Measurements from ENCODE around the gene PGP.

The PGP gene

DNA sequence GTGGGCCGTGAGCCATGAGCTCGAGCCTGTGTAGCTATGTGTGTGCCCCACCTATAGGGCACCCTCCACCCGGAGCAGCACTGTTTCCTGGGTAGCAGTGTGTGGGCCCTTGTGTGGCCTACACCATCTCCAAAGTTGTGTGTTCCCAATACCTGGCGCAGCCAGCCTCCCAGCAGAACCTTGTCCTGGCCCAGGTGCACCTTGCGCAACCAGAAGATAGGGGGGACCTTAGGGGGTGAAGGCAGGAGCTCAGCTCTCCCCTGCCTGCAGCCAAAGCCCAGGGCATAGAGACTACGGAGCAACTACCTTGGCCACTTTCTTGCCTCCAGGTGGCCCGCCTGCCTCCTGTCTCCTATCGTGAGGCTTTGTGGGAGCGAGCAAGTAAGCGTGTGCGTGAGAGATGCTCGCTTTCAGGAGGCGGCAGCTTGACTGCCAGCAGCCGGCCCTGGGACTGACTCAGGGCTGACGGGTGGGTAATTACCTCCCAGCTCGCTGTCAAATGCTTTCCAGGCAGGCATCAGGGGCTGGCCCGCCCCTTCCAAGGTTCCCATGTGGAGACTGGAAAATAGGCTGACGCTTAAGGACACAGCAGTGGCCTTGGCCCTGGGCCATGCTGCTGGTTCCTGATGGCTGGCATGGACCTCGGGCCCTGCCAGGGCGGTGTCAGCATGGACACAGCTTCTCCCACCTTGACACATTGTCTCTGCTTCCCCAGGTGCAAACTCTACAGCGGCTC is 40.1 kb downstream of the PGP start:
- TF ChIP-seq, protein P1, sequence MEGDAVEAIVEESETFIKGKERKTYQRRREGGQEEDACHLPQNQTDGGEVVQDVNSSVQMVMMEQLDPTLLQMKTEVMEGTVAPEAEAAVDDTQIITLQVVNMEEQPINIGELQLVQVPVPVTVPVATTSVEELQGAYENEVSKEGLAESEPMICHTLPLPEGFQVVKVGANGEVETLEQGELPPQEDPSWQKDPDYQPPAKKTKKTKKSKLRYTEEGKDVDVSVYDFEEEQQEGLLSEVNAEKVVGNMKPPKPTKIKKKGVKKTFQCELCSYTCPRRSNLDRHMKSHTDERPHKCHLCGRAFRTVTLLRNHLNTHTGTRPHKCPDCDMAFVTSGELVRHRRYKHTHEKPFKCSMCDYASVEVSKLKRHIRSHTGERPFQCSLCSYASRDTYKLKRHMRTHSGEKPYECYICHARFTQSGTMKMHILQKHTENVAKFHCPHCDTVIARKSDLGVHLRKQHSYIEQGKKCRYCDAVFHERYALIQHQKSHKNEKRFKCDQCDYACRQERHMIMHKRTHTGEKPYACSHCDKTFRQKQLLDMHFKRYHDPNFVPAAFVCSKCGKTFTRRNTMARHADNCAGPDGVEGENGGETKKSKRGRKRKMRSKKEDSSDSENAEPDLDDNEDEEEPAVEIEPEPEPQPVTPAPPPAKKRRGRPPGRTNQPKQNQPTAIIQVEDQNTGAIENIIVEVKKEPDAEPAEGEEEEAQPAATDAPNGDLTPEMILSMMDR (IDR thresholded peaks at IDR 0.05; ENCODE audit: insufficient read depth, low read depth, low read length, missing control alignments), result no peak
- no peak overlapping the region for H3K4me3 ChIP-seq (ENCODE audit: low read length)
- DNase-seq (ENCODE audit: low read depth), result no peak

DNA sequence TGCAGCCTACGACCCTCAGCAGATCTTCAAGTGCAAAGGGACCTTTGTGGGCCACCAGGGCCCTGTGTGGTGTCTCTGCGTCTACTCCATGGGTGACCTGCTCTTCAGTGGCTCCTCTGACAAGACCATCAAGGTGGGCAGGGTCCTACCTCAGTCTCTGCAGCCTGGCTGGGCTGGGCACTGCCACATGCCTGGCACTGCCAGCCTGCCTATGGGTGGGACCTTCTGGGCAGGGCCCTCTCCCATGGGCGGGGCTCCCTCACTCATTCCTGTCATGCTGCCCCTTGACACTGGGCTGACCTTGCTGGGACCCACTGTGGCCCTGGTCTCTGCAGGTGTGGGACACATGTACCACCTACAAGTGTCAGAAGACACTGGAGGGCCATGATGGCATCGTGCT is 40.7 kb downstream of the PGP start:
- no peak for DNase-seq (ENCODE audit: low read depth)
- TF ChIP-seq, protein P1 (IDR thresholded peaks at IDR 0.05; ENCODE audit: insufficient read depth, low read depth, low read length, missing control alignments), result no peak
- H3K4me3 ChIP-seq (ENCODE audit: low read length), result no peak overlapping the region

DNA sequence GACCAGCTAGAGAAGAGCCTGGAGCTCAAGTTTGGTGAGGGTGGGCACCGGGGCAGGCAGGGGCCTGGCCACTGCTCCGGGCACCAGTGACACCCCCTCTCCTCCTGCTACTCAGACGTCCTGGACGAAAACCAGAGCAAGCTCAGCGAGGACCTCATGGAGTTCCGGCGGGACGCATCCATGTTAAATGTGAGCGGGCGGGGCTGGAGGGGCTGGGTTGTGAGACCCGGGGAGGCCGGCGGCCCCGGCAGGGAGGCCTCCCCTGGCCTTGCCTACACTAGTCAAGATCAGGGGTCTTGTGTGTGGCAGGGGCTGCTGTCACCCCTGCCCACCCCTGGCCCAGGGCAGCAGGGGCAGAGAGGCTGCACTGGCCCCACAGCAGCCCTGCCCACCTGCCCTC is 41.3 kb downstream of the PGP start:
- DNase-seq (ENCODE audit: low read depth), result no peak
- TF ChIP-seq, protein P1 (IDR thresholded peaks at IDR 0.05; ENCODE audit: insufficient read depth, low read depth, low read length, missing control alignments), result no peak
- H3K4me3 ChIP-seq (ENCODE audit: low read length), result no peak overlapping the region

DNA sequence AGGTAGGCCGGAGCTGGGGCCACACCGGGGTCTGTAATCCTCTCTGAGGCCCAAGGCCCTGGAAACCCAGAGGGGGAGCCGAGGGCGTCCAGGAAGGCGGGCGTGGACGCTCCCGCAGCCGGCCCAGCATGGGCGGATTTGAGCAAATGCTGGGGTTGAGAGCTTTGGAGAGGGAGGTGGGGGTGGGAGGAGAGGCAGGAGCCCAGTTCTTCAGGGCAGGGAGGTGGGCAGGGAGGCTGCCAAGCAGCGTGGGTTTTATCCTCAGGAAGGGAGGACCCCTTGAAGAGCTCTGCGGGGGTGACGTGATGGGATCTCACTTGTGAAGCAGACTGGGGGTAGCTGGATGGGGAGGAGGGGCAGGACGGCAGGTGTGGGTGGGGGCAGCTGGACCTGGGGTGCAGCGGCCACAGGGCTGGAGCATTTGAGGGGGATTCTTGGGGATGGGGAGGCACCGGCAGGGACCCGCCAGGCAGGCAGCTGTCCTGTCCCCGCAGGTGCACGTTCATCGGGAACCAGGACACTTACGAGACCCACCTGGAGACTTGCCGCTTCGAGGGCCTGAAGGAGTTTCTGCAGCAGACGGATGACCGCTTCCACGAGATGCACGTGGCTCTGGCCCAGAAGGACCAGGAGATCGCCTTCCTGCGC is 41.8 kb downstream of the PGP start:
- TF ChIP-seq, protein P1 (IDR thresholded peaks at IDR 0.05; ENCODE audit: insufficient read depth, low read depth, low read length, missing control alignments), result no peak
- no peak overlapping the region for H3K4me3 ChIP-seq (ENCODE audit: low read length)
- DNase-seq (ENCODE audit: low read depth), result no peak

DNA sequence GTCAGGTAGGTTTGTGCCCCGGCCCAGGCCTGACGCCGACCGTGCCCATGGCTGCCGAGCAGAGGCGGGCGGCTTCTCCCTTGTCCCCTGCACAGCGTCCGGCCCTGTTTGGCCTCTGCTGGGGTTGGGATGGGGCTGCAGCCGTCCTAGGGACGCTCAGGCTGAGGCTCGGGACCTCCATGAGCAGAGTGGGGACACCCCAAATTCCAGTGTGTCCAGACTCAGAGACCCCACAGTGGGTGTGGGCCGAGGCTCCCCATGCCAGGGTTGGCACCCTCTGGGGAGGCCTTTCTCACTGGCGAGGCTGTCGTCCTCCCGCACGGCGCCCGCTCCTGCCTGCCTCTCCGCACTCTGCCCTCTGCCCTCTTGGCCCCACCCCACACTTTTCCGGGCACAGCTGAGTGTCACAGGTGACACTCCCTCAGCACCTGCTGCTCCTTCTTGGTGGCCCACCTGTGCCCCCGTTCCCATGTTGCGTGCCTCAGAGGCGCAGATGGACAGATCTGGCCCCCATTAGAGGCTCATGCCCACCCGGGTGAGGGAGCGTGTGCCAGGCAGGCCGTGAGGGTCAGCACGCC is 43.0 kb downstream of the PGP start:
- no peak for DNase-seq (ENCODE audit: low read depth)
- H3K4me3 ChIP-seq (ENCODE audit: low read length), result no peak overlapping the region
- TF ChIP-seq, protein P1 (IDR thresholded peaks at IDR 0.05; ENCODE audit: insufficient read depth, low read depth, low read length, missing control alignments), result no peak

DNA sequence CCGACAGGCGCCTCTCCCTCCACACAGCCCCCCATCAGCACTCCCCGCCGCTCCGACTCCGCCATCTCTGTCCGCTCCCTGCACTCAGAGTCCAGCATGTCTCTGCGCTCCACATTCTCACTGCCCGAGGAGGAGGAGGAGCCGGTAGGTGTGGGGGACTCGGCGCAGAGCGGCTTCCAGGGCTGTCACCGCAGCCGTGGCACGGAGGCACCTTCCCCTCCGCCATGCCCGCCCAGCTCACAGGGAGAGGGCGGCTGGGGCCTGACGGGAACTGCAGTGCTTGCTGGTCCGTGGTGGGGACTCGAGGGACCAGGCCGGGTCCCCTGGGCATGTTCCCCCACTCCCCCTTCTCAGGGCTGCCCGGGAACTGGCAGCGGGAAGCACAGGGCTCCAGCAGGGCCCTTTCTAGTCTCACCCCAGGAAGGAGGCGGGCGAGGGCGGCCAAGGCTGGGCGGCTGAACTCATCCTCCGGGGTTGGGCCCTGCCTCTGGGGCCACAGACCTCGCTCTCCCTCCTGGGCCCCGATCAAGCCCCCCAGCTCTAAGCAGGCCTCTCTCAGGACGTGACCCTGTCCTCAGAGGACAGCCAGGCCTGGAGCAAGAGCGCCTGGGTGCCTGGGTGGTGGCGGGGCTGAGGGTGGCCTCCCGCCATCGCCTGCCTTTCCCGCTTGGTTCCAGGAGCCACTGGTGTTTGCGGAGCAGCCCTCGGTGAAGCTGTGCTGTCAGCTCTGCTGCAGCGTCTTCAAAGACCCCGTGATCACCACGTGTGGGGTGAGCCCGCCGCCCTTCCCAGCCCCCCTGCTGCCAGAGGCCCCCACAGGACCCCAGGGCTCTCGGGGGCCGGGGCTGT is 43.8 kb downstream of the PGP start:
- TF ChIP-seq, protein P1 (IDR thresholded peaks at IDR 0.05; ENCODE audit: insufficient read depth, low read depth, low read length, missing control alignments), result no peak
- DNase-seq (ENCODE audit: low read depth), result no peak
- no peak overlapping the region for H3K4me3 ChIP-seq (ENCODE audit: low read length)
